HepG2 (cell line): ENCODE measurements around the gene FXR2. TPM values are rescaled to one million over a fixed set of nuclear protein-coding genes. Genes with fewer than 3 reads are reported as not detected.

ENCODE experiments used
- CTCF ChIP-seq: sonication (generic); formaldehyde crosslinking; IDR thresholded peaks from 2 replicates; pipeline ENCODE4 v1.5.0; 2020; ENCODE audit warnings: mild to moderate bottlenecking, missing genetic modification reagents, moderate library complexity
- HNRNPUL1 ChIP-seq: fragments of 200-400 bp; formaldehyde crosslinking; IDR thresholded peaks from 2 replicates; pipeline ENCODE4 v1.6.1; 2017; ENCODE audit warnings: low read depth, mild to moderate bottlenecking, low read length, moderate library complexity
- MLXIP ChIP-seq: sonication (generic); formaldehyde crosslinking; IDR thresholded peaks from 2 replicates; pipeline ENCODE4 v1.9.0; 2021; ENCODE audit warnings: missing genetic modification reagents, borderline replicate concordance
- NFE2 ChIP-seq: sonication (generic); formaldehyde crosslinking; IDR thresholded peaks from 2 replicates; pipeline ENCODE4 v1.4.0; 2020; ENCODE audit warnings: missing genetic modification reagents
- RBAK ChIP-seq: sonication (generic); formaldehyde crosslinking; IDR thresholded peaks from 2 replicates; pipeline ENCODE4 v1.5.1; 2020; ENCODE audit warnings: mild to moderate bottlenecking, missing genetic modification reagents
- ZNF567 ChIP-seq: sonication (generic); formaldehyde crosslinking; IDR thresholded peaks from 2 replicates; pipeline ENCODE4 v1.8.1; 2023; ENCODE audit warnings: mild to moderate bottlenecking, missing genetic modification reagents, borderline replicate concordance
- ZSCAN5A ChIP-seq: sonication (generic); formaldehyde crosslinking; IDR thresholded peaks from 2 replicates; pipeline ENCODE4 v1.8.0; 2022; ENCODE audit warnings: mild to moderate bottlenecking, missing genetic modification reagents, borderline replicate concordance
- polyA plus RNA-seq, 8 experiments: library from polyadenylated mRNA; depleted of rRNA in 3 of 8; stranded (reverse) in 7 of 8; unstranded in 1 of 8; fragments of >200 nt; fragmentation: Illumina TruSeq in 4 of 8; extraction: Trizol in 4 of 8; gene quantifications; 2 replicates each; pipeline versions ENCODE4 v1.2.1 to v1.2.3, GENCODE V29; 2011 to 2016; ENCODE audit warnings: low read depth in 4 of 8, missing spikeins in 1 of 8, mixed read lengths in 1 of 8; ENCODE audit not compliant: insufficient read depth in 1 of 8
- total RNA-seq, 5 experiments: library from RNA; depleted of rRNA; stranded (reverse); fragments of >200 nt; fragmentation: Illumina TruSeq; extraction: Trizol; gene quantifications; 2 replicates each; pipeline ENCODE4 v1.2.3, GENCODE V29; 2016; ENCODE audit warnings: low read depth in 1 of 5
- TF ChIP-seq, protein P1 (sequence below): sonication (generic); formaldehyde crosslinking; IDR thresholded peaks from 2 replicates; pipeline ENCODE4 v1.8.0; 2022; ENCODE audit warnings: mild to moderate bottlenecking, missing genetic modification reagents

FXR2 gene
- total and polyA plus RNA-seq, 2 of the 13 experiments (the other 11 are each of a cell fraction or from before 2014, with no cell fraction given): 20.9 to 24.4 TPM

GRCh38 chr17:7613769-7614424 is 800 bp downstream of the FXR2 start (continued):
- TF ChIP-seq, protein P1, sequence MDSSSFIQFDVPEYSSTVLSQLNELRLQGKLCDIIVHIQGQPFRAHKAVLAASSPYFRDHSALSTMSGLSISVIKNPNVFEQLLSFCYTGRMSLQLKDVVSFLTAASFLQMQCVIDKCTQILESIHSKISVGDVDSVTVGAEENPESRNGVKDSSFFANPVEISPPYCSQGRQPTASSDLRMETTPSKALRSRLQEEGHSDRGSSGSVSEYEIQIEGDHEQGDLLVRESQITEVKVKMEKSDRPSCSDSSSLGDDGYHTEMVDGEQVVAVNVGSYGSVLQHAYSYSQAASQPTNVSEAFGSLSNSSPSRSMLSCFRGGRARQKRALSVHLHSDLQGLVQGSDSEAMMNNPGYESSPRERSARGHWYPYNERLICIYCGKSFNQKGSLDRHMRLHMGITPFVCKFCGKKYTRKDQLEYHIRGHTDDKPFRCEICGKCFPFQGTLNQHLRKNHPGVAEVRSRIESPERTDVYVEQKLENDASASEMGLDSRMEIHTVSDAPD (CRISPR knock-in tag): no peak
- peak; percentile 49 for TF ChIP-seq CTCF
- TF ChIP-seq ZNF567: 0 out of 2 replicates have a peak, but pooled peaks have one; percentile 44
- no peak for TF ChIP-seq ZSCAN5A
- TF ChIP-seq RBAK (CRISPR knock-in tag): no peak
- TF ChIP-seq NFE2 (CRISPR knock-in tag): no peak
- TF ChIP-seq MLXIP: no peak
- no peak for TF ChIP-seq HNRNPUL1
